Neural cell (in vitro differentiated cells): ENCODE results near the gene BUB3. TPM values are rescaled to one million over a fixed set of nuclear protein-coding genes. Genes with fewer than 3 reads are reported as not detected.

Experiments used
- H2AFZ ChIP-seq: fragments of 200-600, 300-800 bp; sonication (generic), shearing (Covaris generic); 2 replicates; pipeline ENCODE4 v1.6.0; 2014; ENCODE audit warnings: low read depth, mild to moderate bottlenecking, antibody characterized with exemption, low read length, moderate library complexity
- H3F3A ChIP-seq: fragments of 200-600 bp; shearing (Covaris generic); 2 replicates; pipeline ENCODE4 v1.6.1; 2016; ENCODE audit warnings: mild to moderate bottlenecking, moderate library complexity, mixed read lengths, antibody characterized with exemption, low read length; ENCODE audit not compliant: insufficient read depth, poor library complexity, severe bottlenecking
- H3K27ac ChIP-seq: fragments of 200-600, 300-800 bp; sonication (generic), shearing (Covaris generic); 2 replicates; pipeline ENCODE4 v1.5.1; 2014; ENCODE audit warnings: mild to moderate bottlenecking, low read length, moderate library complexity
- H3K27me3 ChIP-seq: fragments of 300-800, 200-600 bp; sonication (generic), shearing (Covaris generic); 2 replicates; pipeline ENCODE4 v1.6.0; 2014; ENCODE audit warnings: mild to moderate bottlenecking, low read depth, low read length, moderate library complexity; ENCODE audit not compliant: insufficient read depth
- H3K36me3 ChIP-seq: fragments of 300-800, 200-600 bp; sonication (generic), shearing (Covaris generic); 2 replicates; pipeline ENCODE4 v1.5.1; 2014; ENCODE audit warnings: mild to moderate bottlenecking, antibody characterized with exemption, low read length, moderate library complexity; ENCODE audit not compliant: insufficient read depth
- H3K4me2 ChIP-seq: fragments of 300-800, 200-600 bp; sonication (generic), shearing (Covaris generic); 2 replicates; pipeline ENCODE4 v1.6.0; 2014; ENCODE audit warnings: mild to moderate bottlenecking, low read length
- H3K4me3 ChIP-seq: fragments of 300-800, 200-600 bp; sonication (generic), shearing (Covaris generic); 2 replicates; pipeline ENCODE4 v1.5.1; 2014; ENCODE audit warnings: mild to moderate bottlenecking, low read length, moderate library complexity
- H3K79me2 ChIP-seq: fragments of 200-600 bp; shearing (Covaris generic); replicated peaks from 2 replicates; pipeline ENCODE4 v1.6.0; 2014; ENCODE audit warnings: mild to moderate bottlenecking, low read length, moderate library complexity; ENCODE audit not compliant: insufficient read depth
- H3K9ac ChIP-seq: fragments of 300-800, 200-600 bp; sonication (generic), shearing (Covaris generic); 2 replicates; pipeline ENCODE4 v1.6.1; 2016; ENCODE audit warnings: mild to moderate bottlenecking, low read length, mixed read lengths
- H3K9me2 ChIP-seq: fragments of 200-600 bp; shearing (Covaris generic); 2 replicates; pipeline ENCODE4 v1.6.1; 2016; ENCODE audit warnings: mild to moderate bottlenecking, low read length, mixed read lengths; ENCODE audit not compliant: insufficient read depth
- H3K9me3 ChIP-seq: fragments of 200-600, 300-800 bp; sonication (generic), shearing (Covaris generic); 2 replicates; pipeline ENCODE4 v1.6.1; 2016; ENCODE audit warnings: mild to moderate bottlenecking, mixed run types, low read length, moderate library complexity, mixed read lengths
- H4K20me1 ChIP-seq: fragments of 200-600 bp; shearing (Covaris generic); 2 replicates; pipeline ENCODE4 v1.6.1; 2016; ENCODE audit warnings: mild to moderate bottlenecking, mixed run types; ENCODE audit not compliant: insufficient read depth
- EP300 ChIP-seq: fragments of 450-650 bp; conservative IDR thresholded peaks from 2 replicates; pipeline ENCODE4 v1.6.1; 2014; ENCODE audit warnings: antibody characterized with exemption, mild to moderate bottlenecking, moderate library complexity; ENCODE audit not compliant: poor library complexity, severe bottlenecking
- EZH2 ChIP-seq: fragments of 200-600, 300-800 bp; shearing (Covaris generic), sonication (generic); IDR thresholded peaks from 2 replicates; pipeline ENCODE4 v1.6.1; 2014; ENCODE audit warnings: antibody characterized with exemption, low read length, borderline replicate concordance, mild to moderate bottlenecking; ENCODE audit not compliant: insufficient read depth, poor library complexity, severe bottlenecking
- MXI1 ChIP-seq: fragments of 450-650 bp; conservative IDR thresholded peaks from 2 replicates; pipeline ENCODE4 v1.6.1; 2014; ENCODE audit warnings: antibody characterized with exemption, mild to moderate bottlenecking; ENCODE audit not compliant: poor library complexity, severe bottlenecking
- POLR2AphosphoS5 ChIP-seq: IDR thresholded peaks from 2 replicates; pipeline ENCODE4 v1.6.1; 2012
- RAD21 ChIP-seq: fragments of 450-650 bp; conservative IDR thresholded peaks from 2 replicates; pipeline ENCODE4 v1.6.1; 2014; ENCODE audit warnings: antibody characterized with exemption, mild to moderate bottlenecking, moderate library complexity
- SMC3 ChIP-seq: fragments of 450-650 bp; conservative IDR thresholded peaks from 2 replicates; pipeline ENCODE4 v1.6.1; 2014; ENCODE audit warnings: antibody characterized with exemption, mild to moderate bottlenecking, moderate library complexity; ENCODE audit not compliant: poor library complexity
- TAF1 ChIP-seq: IDR thresholded peaks from 2 replicates; pipeline ENCODE4 v1.6.1; 2012; ENCODE audit warnings: low read depth
- polyA plus RNA-seq: library from polyadenylated mRNA; depleted of rRNA; stranded (reverse); fragments of >200 nt; gene quantifications from 2 replicates; pipeline ENCODE4 v1.2.3, GENCODE V29; 2014
- TF ChIP-seq, protein P1 (sequence below): IDR thresholded peaks from 2 replicates; pipeline ENCODE4 v1.6.1; 2012; ENCODE audit warnings: borderline replicate concordance
- TF ChIP-seq, protein P2 (sequence below): fragments of 450-650 bp; IDR thresholded peaks from 2 replicates; pipeline ENCODE4 v1.5.1; 2014; ENCODE audit warnings: antibody characterized with exemption, mild to moderate bottlenecking, moderate library complexity; ENCODE audit not compliant: poor library complexity, severe bottlenecking

The BUB3 gene
- polyA plus RNA-seq, 1 donor from 2014 or later, result 162 TPM

DNA sequence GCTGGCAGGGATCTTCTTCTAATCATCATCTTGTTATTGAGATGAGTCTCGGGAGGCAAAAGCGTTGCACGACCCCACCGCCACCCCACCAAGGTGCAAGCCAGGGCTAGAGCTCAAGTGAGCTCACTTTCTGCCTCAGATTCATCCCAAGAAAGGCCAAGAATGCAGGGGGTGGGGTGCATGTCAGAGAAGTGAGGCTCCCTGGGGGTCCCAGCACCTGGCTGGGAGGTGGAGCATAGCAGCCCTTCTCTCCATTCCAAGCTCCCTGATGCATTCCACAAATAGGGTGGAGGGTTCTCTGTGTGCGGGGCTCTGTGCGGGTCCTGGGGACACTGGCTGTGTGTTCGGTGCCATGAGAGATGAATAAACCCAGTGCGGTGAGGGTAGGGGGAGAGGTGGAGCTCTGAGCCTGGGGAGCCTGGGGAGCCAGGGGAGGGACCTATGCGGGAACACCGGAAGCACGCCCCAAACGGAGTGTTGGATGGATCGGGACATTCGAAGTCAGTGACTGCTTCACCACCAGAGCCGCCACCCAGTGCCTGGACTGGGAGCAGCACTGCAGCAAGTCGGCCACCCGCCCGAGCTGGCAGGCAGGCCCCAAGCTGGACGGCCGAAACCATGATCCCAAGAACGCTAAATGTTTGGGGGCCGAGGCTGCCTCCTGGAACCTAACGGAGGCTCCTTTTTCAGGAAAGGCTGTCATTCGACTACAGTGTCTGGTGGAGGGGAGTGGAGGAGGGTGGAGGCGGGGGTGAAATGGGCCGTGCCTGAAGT, 36.4 kb upstream of the BUB3 start:
- no peak for TF ChIP-seq POLR2AphosphoS5
- TF ChIP-seq, protein P1, sequence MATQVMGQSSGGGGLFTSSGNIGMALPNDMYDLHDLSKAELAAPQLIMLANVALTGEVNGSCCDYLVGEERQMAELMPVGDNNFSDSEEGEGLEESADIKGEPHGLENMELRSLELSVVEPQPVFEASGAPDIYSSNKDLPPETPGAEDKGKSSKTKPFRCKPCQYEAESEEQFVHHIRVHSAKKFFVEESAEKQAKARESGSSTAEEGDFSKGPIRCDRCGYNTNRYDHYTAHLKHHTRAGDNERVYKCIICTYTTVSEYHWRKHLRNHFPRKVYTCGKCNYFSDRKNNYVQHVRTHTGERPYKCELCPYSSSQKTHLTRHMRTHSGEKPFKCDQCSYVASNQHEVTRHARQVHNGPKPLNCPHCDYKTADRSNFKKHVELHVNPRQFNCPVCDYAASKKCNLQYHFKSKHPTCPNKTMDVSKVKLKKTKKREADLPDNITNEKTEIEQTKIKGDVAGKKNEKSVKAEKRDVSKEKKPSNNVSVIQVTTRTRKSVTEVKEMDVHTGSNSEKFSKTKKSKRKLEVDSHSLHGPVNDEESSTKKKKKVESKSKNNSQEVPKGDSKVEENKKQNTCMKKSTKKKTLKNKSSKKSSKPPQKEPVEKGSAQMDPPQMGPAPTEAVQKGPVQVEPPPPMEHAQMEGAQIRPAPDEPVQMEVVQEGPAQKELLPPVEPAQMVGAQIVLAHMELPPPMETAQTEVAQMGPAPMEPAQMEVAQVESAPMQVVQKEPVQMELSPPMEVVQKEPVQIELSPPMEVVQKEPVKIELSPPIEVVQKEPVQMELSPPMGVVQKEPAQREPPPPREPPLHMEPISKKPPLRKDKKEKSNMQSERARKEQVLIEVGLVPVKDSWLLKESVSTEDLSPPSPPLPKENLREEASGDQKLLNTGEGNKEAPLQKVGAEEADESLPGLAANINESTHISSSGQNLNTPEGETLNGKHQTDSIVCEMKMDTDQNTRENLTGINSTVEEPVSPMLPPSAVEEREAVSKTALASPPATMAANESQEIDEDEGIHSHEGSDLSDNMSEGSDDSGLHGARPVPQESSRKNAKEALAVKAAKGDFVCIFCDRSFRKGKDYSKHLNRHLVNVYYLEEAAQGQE, result no peak
- TF ChIP-seq MXI1, result no peak
- TF ChIP-seq, protein P2, sequence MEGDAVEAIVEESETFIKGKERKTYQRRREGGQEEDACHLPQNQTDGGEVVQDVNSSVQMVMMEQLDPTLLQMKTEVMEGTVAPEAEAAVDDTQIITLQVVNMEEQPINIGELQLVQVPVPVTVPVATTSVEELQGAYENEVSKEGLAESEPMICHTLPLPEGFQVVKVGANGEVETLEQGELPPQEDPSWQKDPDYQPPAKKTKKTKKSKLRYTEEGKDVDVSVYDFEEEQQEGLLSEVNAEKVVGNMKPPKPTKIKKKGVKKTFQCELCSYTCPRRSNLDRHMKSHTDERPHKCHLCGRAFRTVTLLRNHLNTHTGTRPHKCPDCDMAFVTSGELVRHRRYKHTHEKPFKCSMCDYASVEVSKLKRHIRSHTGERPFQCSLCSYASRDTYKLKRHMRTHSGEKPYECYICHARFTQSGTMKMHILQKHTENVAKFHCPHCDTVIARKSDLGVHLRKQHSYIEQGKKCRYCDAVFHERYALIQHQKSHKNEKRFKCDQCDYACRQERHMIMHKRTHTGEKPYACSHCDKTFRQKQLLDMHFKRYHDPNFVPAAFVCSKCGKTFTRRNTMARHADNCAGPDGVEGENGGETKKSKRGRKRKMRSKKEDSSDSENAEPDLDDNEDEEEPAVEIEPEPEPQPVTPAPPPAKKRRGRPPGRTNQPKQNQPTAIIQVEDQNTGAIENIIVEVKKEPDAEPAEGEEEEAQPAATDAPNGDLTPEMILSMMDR, result no peak
- no peak for TF ChIP-seq RAD21
- TF ChIP-seq TAF1, result no peak
- TF ChIP-seq EZH2, result no peak
- TF ChIP-seq EP300, result no peak
- TF ChIP-seq SMC3, result no peak
- Histone ChIP-seq H3K27ac (no peak overlapping the region), H4K20me1 (no peaks in the 10 kb centered on the region), H3K4me3 (no peak overlapping the region), H2AFZ (no peak overlapping the region), H3K9me2 (no peaks in the 10 kb centered on the region), H3F3A (no peaks in the 10 kb centered on the region), H3K9me3 (no peaks in the 10 kb centered on the region), H3K4me2 (no peak overlapping the region), H3K79me2 (no peaks in the 10 kb centered on the region), H3K9ac (no peak overlapping the region), H3K27me3 (peaks cover 3% of the 10 kb centered on the region), H3K36me3 (no peaks in the 10 kb centered on the region)

DNA sequence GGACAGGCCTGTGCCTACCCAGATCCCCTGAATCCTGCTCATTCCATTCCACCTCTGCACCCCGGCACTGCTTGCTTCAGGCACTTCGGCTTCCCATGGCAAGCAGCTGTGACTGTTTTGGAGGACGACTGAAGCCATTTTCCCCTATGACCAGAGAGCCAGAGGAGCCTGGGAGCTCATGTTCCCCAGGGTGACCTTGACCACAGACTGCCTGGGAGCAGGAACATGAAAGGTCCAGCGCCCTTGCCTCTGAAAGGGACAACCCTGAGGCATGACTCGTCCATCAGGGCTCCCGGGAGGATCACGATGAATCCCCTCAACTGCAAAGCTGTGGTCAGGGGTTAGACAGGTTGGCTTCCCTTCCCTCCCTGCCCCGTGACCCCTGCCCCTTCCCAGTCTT, 35.1 kb upstream of the BUB3 start:
- no peaks in the 10 kb centered on the region for H3K79me2 ChIP-seq
- no peaks in the 10 kb centered on the region for H3F3A ChIP-seq
- no peak overlapping the region for H3K9ac ChIP-seq
- H4K20me1 ChIP-seq, result no peaks in the 10 kb centered on the region
- no peaks in the 10 kb centered on the region for H3K9me3 ChIP-seq
- no peaks in the 10 kb centered on the region for H3K36me3 ChIP-seq
- TF ChIP-seq EP300 (no peak), TAF1 (no peak), SMC3 (no peak), MXI1 (no peak), EZH2 (no peak), POLR2AphosphoS5 (no peak), RAD21 (no peak)
- TF ChIP-seq, protein P2, result no peak
- TF ChIP-seq, protein P1, result no peak
- no peak overlapping the region for H3K4me3 ChIP-seq
- peaks cover 3% of the 10 kb centered on the region for H3K27me3 ChIP-seq
- H3K9me2 ChIP-seq, result no peaks in the 10 kb centered on the region
- no peak overlapping the region for H3K27ac ChIP-seq
- no peak overlapping the region for H2AFZ ChIP-seq
- no peak overlapping the region for H3K4me2 ChIP-seq
